GM12878 (cell line): Measurements from ENCODE around the gene TSPEAR. TPM values are rescaled to one million over a fixed set of nuclear protein-coding genes. Genes with fewer than 3 reads are reported as not detected.

Source experiments
- ATAC-seq: fragments of 200-7000 bp; cut with Tn5 transposase; 3 replicates; pipeline ENCODE4 v1.9.1; 2020; ENCODE audit warnings: mild to moderate bottlenecking, moderate library complexity
- BruUV-seq: library from RNA; stranded (reverse); fragments of 400-500 nt; replicated peaks from 2 replicates; lab custom pipeline; 2021; lab: Mats Ljungman, UMichigan
- CTCF ChIA-PET: fragments of 300-600 bp; sonication (Branson Sonifier 250); formaldehyde crosslinking; extraction: SDS; loops from one replicate; lab custom pipeline; 2021; ENCODE audit warnings: inconsistent platforms; lab: Yijun Ruan, JAX
- POLR2A ChIA-PET: fragments of 350-600 bp; formaldehyde crosslinking; extraction: SDS; loops from one replicate; lab custom pipeline; 2021; ENCODE audit warnings: inconsistent platforms; lab: Charles Lee
- RAD21 ChIA-PET: fragments of 300-600 bp; sonication (Branson Sonifier 250); formaldehyde crosslinking; loops from one replicate; lab custom pipeline; 2023; ENCODE audit warnings: antibody characterized with exemption; ENCODE audit not compliant: unreplicated experiment; lab: Charles Lee
- SMC1A ChIA-PET: fragments of 300-600 bp; sonication (Branson Sonifier 250); formaldehyde crosslinking; loops from one replicate; lab custom pipeline; 2023; ENCODE audit not compliant: unreplicated experiment, uncharacterized antibody; lab: Charles Lee
- DNase-seq: peaks from one replicate; pipeline ENCODE4 v3.0.0-alpha.2; 2011; ENCODE audit warnings: low read depth, low spot score
- FAIRE-seq: peaks from 3 replicates; lab custom pipeline; 2011; peaks lifted over from hg19 to GRCh38; lab: Jason Lieb, UNC
- H2AFZ ChIP-seq: 2 replicates; pipeline ENCODE4 v1.6.0; 2011; ENCODE audit warnings: low read depth, low read length, control low read depth; ENCODE audit not compliant: control insufficient read depth
- H3K27ac ChIP-seq: 2 replicates; pipeline ENCODE4 v1.5.1; 2011; ENCODE audit warnings: control low read depth; ENCODE audit not compliant: control insufficient read depth, insufficient read depth
- H3K27me3 ChIP-seq, 2 experiments: replicated peaks in 1 of 2; 2 replicates each; pipeline versions ENCODE4 v1.6.0 to v1.6.1; 2011; ENCODE audit warnings: low read length in 1 of 2; ENCODE audit not compliant: control insufficient read depth in 2 of 2, insufficient read depth in 2 of 2
- H3K36me3 ChIP-seq, 2 experiments: 2 replicates each; pipeline ENCODE4 v1.5.1; 2011; ENCODE audit warnings: low read length in 1 of 2; ENCODE audit not compliant: control insufficient read depth in 2 of 2, insufficient read depth in 2 of 2
- H3K4me1 ChIP-seq: 2 replicates; pipeline ENCODE4 v1.6.1; 2011; ENCODE audit warnings: mild to moderate bottlenecking, low read length, moderate library complexity, mixed read lengths; ENCODE audit not compliant: control insufficient read depth, insufficient read depth
- H3K4me2 ChIP-seq: 2 replicates; pipeline ENCODE4 v1.6.0; 2011; ENCODE audit warnings: control low read depth; ENCODE audit not compliant: control insufficient read depth, insufficient read depth
- H3K4me3 ChIP-seq: fragments of 200-600 bp; sonication (generic); 2 replicates; pipeline ENCODE4 v1.5.1; 2016
- H3K79me2 ChIP-seq: 2 replicates; pipeline ENCODE4 v1.6.0; 2011; ENCODE audit warnings: low read length; ENCODE audit not compliant: control insufficient read depth, insufficient read depth
- H3K9ac ChIP-seq: 2 replicates; pipeline ENCODE4 v1.8.0; 2011; ENCODE audit warnings: low read length, control low read depth, mixed read lengths; ENCODE audit not compliant: control insufficient read depth, insufficient read depth
- H3K9me3 ChIP-seq: replicated peaks from 3 replicates; pipeline ENCODE4 v1.5.1; 2011; ENCODE audit warnings: mild to moderate bottlenecking, low read length; ENCODE audit not compliant: control insufficient read depth, insufficient read depth
- H4K20me1 ChIP-seq: 2 replicates; pipeline ENCODE4 v1.6.0; 2011; ENCODE audit not compliant: control insufficient read depth, insufficient read depth
- ATF7 ChIP-seq: fragments of 450-650 bp; IDR thresholded peaks from 2 replicates; pipeline ENCODE4 v1.6.1; 2016; ENCODE audit warnings: low read depth, mild to moderate bottlenecking
- BHLHE40 ChIP-seq, 2 experiments: fragments of 450-650 bp in 1 of 2; IDR thresholded peaks; 2 replicates each; pipeline ENCODE4 v1.6.1; 2011 to 2017; ENCODE audit warnings: low read depth in 2 of 2, borderline replicate concordance in 1 of 2, improper control_type of control experiment in 1 of 2, low read length in 1 of 2, mild to moderate bottlenecking in 1 of 2
- CHD1 ChIP-seq: IDR thresholded peaks from 2 replicates; pipeline ENCODE4 v1.6.1; 2012; ENCODE audit warnings: low read depth, low read length, improper control_type of control experiment
- HCFC1 ChIP-seq: fragments of 150-350 bp; IDR thresholded peaks from 2 replicates; pipeline ENCODE4 v1.6.1; 2014; ENCODE audit warnings: low read length
- MTA3 ChIP-seq: IDR thresholded peaks from 2 replicates; pipeline ENCODE4 v1.6.1; 2012; ENCODE audit warnings: low read length, inconsistent platforms, borderline replicate concordance
- MYC ChIP-seq: IDR thresholded peaks from 2 replicates; pipeline ENCODE4 v1.6.1; 2011; ENCODE audit warnings: mild to moderate bottlenecking, low read length, moderate library complexity, inconsistent platforms; ENCODE audit not compliant: insufficient read depth, insufficient replicate concordance, insufficient read length, severe bottlenecking
- NFYB ChIP-seq: IDR thresholded peaks from 2 replicates; pipeline ENCODE4 v1.6.1; 2011; ENCODE audit warnings: low read depth, mild to moderate bottlenecking, low read length, improper control_type of control experiment, moderate library complexity; ENCODE audit not compliant: insufficient read depth
- POLR2AphosphoS2 ChIP-seq: IDR thresholded peaks from 2 replicates; pipeline ENCODE4 v1.6.1; 2011; ENCODE audit warnings: low read depth, mild to moderate bottlenecking, low read length, improper control_type of control experiment, moderate library complexity
- RFX5 ChIP-seq: IDR thresholded peaks from 2 replicates; pipeline ENCODE4 v1.6.1; 2011; ENCODE audit warnings: low read depth, low read length, improper control_type of control experiment
- SMAD1 ChIP-seq: fragments of 450-650 bp; IDR thresholded peaks from 2 replicates; pipeline ENCODE4 v1.6.1; 2018; ENCODE audit warnings: mild to moderate bottlenecking, low read depth; ENCODE audit not compliant: partially characterized antibody
- TCF12 ChIP-seq: IDR thresholded peaks from 2 replicates; pipeline ENCODE4 v1.6.1; 2011; ENCODE audit warnings: low read depth, mild to moderate bottlenecking, low read length
- WRNIP1 ChIP-seq: IDR thresholded peaks from 2 replicates; pipeline ENCODE4 v1.6.1; 2011; ENCODE audit warnings: low read depth, low read length, improper control_type of control experiment, borderline replicate concordance
- ZNF274 ChIP-seq: IDR thresholded peaks from one replicate; pipeline ENCODE4 v1.8.0; 2011; ENCODE audit not compliant: insufficient read length, insufficient read depth
- WGBS: methylation state at CpG from one replicate; pipeline ENCODE4 v1.1.6; 2016; ENCODE audit warnings: low lambda C conversion rate; ENCODE audit not compliant: insufficient replicate concordance, insufficient coverage; ENCODE audit errors: missing lambda C conversion rate; 5-methylcytosine and 5-hydroxymethylcytosine counted together
- in situ Hi-C: fragments of 300-500 bp; cut with MboI; formaldehyde crosslinking; loops from 9 replicates; pipeline ENCODE4 v1.14.3; 2018; ENCODE audit warnings: mixed read lengths
- intact Hi-C: fragments of 100-400 bp; cut with micrococcal nuclease; formaldehyde crosslinking; loops from one replicate; pipeline ENCODE4 v1.14.2; 2022; ENCODE audit not compliant: unreplicated experiment
- polyA plus RNA-seq, 11 experiments: library from polyadenylated mRNA; depleted of rRNA in 4 of 11; unstranded in 6 of 11; stranded (reverse) in 5 of 11; fragments of >200 nt; fragmentation: Nextera tagmentation in 4 of 11; fragmentation: Illumina TruSeq in 1 of 11; extraction: Ambion mirVana in 4 of 11; extraction: Trizol in 1 of 11; gene quantifications; 1 replicate in 1 of 11; 2 replicates in 10 of 11; pipeline versions ENCODE4 v1.2.1 to v1.2.3, GENCODE V29; 2011 to 2016; ENCODE audit warnings: inconsistent platforms in 2 of 11, missing spikeins in 2 of 11, low read depth in 1 of 11
- total RNA-seq, 4 experiments: library from RNA; depleted of rRNA in 3 of 4; stranded (reverse); fragments of >200 nt in 3 of 4; fragmentation: Illumina TruSeq in 1 of 4; extraction: Trizol in 1 of 4; gene quantifications; 2 replicates each; pipeline versions ENCODE4 v1.2.1 to v1.2.3, GENCODE V29; 2013 to 2021

Gene TSPEAR
- total and polyA plus RNA-seq, 10 of the 15 experiments (the other 5 are each of a cell fraction or from before 2014, with no cell fraction given): not detected

DNA sequence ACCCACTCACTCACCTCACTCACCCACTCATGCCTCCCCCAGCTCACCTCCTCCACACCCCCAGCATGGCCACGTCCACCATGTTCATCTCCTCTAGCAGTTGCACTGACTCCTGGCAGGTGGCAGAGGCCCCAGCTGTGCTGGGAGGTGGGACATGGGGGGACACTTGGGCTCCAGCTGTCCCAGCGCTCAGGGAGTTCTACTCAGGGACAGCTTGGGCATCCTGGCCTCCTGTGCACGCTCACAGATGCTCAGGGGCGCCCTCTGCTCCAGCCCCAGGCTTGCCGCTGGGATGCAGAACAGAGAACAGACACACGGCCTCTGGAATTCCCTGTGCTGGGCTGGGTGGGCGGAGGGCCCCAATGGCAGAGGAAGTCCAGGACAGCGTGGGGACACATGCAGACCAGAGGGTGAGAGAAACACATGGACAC lies 94.3 kb downstream of the TSPEAR start (continued):
- TF ChIP-seq BHLHE40 (IDR thresholded peaks at IDR 0.05; ENCODE audit: borderline replicate concordance in 1 of 2, low read depth in 2 of 2, low read length in 1 of 2) (no peak), RFX5 (no peak), MTA3 (no peak), NFYB (no peak), SMAD1 (no peak), ZNF274 (no peak), POLR2AphosphoS2 (no peak), ATF7 (no peak)

DNA sequence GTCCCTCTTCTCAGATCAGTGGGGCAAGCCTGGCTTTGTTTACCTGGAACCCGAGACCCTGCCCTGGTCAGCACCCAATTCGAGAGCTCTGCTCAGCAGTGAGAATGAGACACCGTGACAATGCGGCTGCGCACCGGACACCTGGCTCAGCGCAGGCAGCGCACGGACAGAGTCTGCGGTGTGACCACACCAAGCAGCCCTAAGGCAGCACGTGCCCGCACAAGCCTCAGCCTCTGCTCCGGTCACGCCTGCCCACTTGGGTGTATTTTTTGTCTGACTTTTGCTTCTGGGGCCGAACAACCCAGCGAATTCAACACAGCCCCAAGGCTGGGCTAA lies 94.8 kb downstream of the TSPEAR start:
- Histone ChIP-seq H3K9ac (no peak overlapping the region), H2AFZ (no peak overlapping the region), H3K79me2 (no peaks in the 10 kb centered on the region), H3K27ac (no peak overlapping the region), H4K20me1 (no peaks in the 10 kb centered on the region), H3K4me1 (no peaks in the 10 kb centered on the region), H3K27me3 (no peaks in the 10 kb centered on the region), H3K4me3 (no peak overlapping the region), H3K36me3 (no peaks in the 10 kb centered on the region), H3K9me3 (peaks cover 2% of the 10 kb centered on the region; the same call in 1 of the 3 replicates), H3K4me2 (no peak overlapping the region)
- intact Hi-C loops: no loop called here
- no peak for DNase-seq
- ChIA-PET POLR2A (no interaction called here), SMC1A (no interaction called here), RAD21 (no interaction called here), CTCF (no interaction called here)
- no peak for ATAC-seq
- in situ Hi-C loops: no loop called here
- WGBS: 53% methylated on average over 16 of the region's 16 CpGs
- BruUV-seq: no TSS peak
- no peak for FAIRE-seq
- TF ChIP-seq WRNIP1: no peak
- TF ChIP-seq HCFC1: no peak
- TF ChIP-seq TCF12: no peak
- TF ChIP-seq CHD1: no peak
- no peak for TF ChIP-seq MYC
